Measurements from ENCODE around the gene MRTFB.
"Not testable (repeated sequence)": the region's sequence is repeated elsewhere in the genome, so short reads cannot be mapped to it uniquely, and the experiment has no call there.

MRTFB gene

GRCh38 chr16:14070877-14071575 lies at the start of gene MRTFB:
Gene MRTFB, plus strand, starts transcription at chr16:14071319. Its CDS starts 69,288 bp downstream, at chr16:14140607.
- peak within 1 kb of the TSS; percentile 78 to 91 (median 87) for H3K9ac ChIP-seq (ENCODE audit: low read length in 5 of 5)
- peaks cover 0 to 25% (median 17%) of the 10 kb centered on the region in 5 donors for H3K4me1 ChIP-seq (ENCODE audit: control insufficient read depth in 5 of 5, insufficient read depth in 5 of 5, low read length in 5 of 5)
- no peaks in the 10 kb centered on the region for H3K27me3 ChIP-seq (ENCODE audit: control insufficient read depth in 5 of 5, insufficient read depth in 4 of 5, low read length in 5 of 5)
- H3K27ac ChIP-seq (ENCODE audit: low read depth, low read length): peak within 1 kb of the TSS; percentile 49
- H3K9me3 ChIP-seq (ENCODE audit: control insufficient read depth in 5 of 5, low read length in 5 of 5): no peaks in the 10 kb centered on the region
- peak within 1 kb of the TSS; percentile 80 to 95 (median 83) for H3K4me3 ChIP-seq (ENCODE audit: low read depth in 1 of 5, low read length in 5 of 5)
- H3K36me3 ChIP-seq (ENCODE audit: control insufficient read depth in 5 of 5, insufficient read depth in 5 of 5, low read length in 5 of 5): no peaks in the 10 kb centered on the region

DNA sequence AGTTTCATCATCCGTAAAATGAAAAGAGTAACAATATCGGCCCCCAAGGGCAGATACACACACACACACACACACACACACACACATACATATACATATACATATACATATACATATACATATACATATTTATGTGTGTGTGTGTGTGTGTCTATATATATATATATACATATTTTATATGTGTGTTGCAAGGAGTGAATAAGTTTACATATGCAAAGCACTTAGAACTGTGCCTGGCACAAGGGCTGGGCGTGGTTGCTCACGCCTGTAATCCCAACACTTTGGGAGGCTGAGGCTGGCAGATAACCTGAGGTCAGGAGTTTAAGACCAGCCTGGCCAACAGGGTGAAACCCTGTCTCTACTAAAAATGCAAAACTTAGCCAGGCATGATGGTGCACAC lies 47.6 kb upstream of the MRTFB start:
- H3K4me1 ChIP-seq (ENCODE audit: control insufficient read depth in 5 of 5, insufficient read depth in 5 of 5, low read length in 5 of 5); H3K27me3 ChIP-seq (ENCODE audit: control insufficient read depth in 5 of 5, insufficient read depth in 4 of 5, low read length in 5 of 5); H3K4me3 ChIP-seq (ENCODE audit: low read depth in 1 of 5, low read length in 5 of 5); H3K27ac ChIP-seq (ENCODE audit: low read depth, low read length); H3K9me3 ChIP-seq (ENCODE audit: control insufficient read depth in 5 of 5, low read length in 5 of 5); H3K36me3 ChIP-seq (ENCODE audit: control insufficient read depth in 5 of 5, insufficient read depth in 5 of 5, low read length in 5 of 5); H3K9ac ChIP-seq (ENCODE audit: low read length in 5 of 5): not testable (repeated sequence)

DNA sequence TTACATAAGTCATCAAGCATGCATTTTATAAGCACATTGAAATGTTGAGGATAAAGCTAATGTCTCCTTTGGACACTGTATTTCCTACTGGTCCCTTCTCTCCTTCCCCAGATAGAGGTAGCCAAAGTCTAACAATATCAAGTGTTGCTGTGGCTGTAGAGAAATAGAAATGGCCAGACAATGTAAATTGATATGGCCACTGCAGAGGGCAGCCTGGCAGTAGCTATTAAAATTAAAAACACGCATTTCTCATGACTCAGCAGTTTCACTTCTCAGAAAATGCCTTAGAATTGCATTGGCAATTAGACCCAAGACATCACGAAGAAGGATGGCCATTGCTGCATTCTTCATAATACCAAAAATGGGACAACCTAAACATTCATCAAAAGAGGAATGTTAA lies 46.8 kb upstream of the MRTFB start:
- H3K4me1 ChIP-seq (ENCODE audit: control insufficient read depth in 5 of 5, insufficient read depth in 5 of 5, low read length in 5 of 5): peaks cover 0 to 7% (median 0%) of the 10 kb centered on the region in 5 donors
- no peak overlapping the region for H3K4me3 ChIP-seq (ENCODE audit: low read depth in 1 of 5, low read length in 5 of 5)
- H3K9ac ChIP-seq (ENCODE audit: low read length in 5 of 5): no peak overlapping the region
- H3K36me3 ChIP-seq (ENCODE audit: control insufficient read depth in 5 of 5, insufficient read depth in 5 of 5, low read length in 5 of 5): no peaks in the 10 kb centered on the region
- H3K27me3 ChIP-seq (ENCODE audit: control insufficient read depth in 5 of 5, insufficient read depth in 4 of 5, low read length in 5 of 5): no peaks in the 10 kb centered on the region
- H3K27ac ChIP-seq (ENCODE audit: low read depth, low read length): no peak overlapping the region
- no peaks in the 10 kb centered on the region for H3K9me3 ChIP-seq (ENCODE audit: control insufficient read depth in 5 of 5, low read length in 5 of 5)

DNA sequence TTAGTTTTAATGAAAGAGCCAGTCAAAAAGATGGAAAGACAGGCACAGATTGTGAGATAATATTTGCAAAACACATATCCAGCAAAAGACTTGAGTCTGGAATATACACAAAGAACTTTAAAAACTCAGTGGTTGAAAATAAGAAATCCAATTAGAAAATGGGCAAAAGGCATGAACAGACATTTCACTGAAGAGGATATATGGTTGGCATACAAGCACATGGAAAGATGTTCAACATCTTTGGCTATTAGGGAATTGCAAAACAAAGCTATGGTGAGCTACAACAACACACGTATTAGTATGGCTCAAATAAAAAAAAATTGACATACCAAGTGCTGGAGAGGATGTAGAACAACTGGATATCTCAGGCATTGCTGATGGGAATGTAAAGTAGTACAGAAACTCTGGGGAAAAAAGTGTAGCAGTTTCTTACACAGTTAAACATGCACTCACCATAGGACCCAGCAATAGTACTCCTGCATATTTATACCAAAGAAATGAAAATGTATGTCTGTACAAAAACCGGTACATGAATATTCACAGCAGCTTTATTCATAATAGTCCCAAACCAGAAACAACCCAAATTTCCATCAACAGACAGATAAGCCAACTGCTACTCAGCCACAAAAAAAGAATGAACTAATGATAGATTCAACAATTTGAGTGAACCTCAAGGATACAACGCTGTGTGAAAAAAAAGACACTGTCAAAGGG lies 44.4 kb upstream of the MRTFB start:
- Histone ChIP-seq H3K4me3 (ENCODE audit: low read depth in 1 of 5, low read length in 5 of 5) (no peak overlapping the region), H3K36me3 (ENCODE audit: control insufficient read depth in 5 of 5, insufficient read depth in 5 of 5, low read length in 5 of 5) (no peaks in the 10 kb centered on the region), H3K9ac (ENCODE audit: low read length in 5 of 5) (no peak overlapping the region), H3K27ac (ENCODE audit: low read depth, low read length) (no peak overlapping the region), H3K4me1 (ENCODE audit: control insufficient read depth in 5 of 5, insufficient read depth in 5 of 5, low read length in 5 of 5) (peaks cover 0 to 7% (median 5%) of the 10 kb centered on the region in 5 donors), H3K27me3 (ENCODE audit: control insufficient read depth in 5 of 5, insufficient read depth in 4 of 5, low read length in 5 of 5) (no peaks in the 10 kb centered on the region), H3K9me3 (ENCODE audit: control insufficient read depth in 5 of 5, low read length in 5 of 5) (no peaks in the 10 kb centered on the region)

DNA sequence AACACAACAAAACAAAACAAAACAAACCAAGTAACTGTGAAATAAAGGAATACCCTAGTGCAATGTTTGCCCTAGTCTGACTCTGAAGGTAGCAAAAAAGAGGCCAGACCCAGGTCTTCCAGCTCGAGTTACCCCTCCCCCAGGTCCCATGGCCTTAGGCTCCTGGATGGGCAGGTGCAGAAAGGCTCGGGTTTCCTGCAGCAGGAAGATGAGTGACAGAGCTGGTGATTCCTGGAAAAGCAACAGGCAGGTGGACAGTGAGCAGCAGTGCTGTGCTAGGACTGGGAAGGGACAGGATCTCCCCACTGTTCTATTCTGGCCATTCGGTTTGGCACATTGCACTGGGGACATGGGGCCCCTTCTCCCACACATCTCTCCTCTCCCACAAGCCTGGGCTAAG lies 42.9 kb upstream of the MRTFB start:
- Histone ChIP-seq H3K9ac (ENCODE audit: low read length in 5 of 5) (no peak overlapping the region), H3K27me3 (ENCODE audit: control insufficient read depth in 5 of 5, insufficient read depth in 4 of 5, low read length in 5 of 5) (no peaks in the 10 kb centered on the region), H3K4me1 (ENCODE audit: control insufficient read depth in 5 of 5, insufficient read depth in 5 of 5, low read length in 5 of 5) (peaks cover 0 to 7% (median 5%) of the 10 kb centered on the region in 5 donors), H3K36me3 (ENCODE audit: control insufficient read depth in 5 of 5, insufficient read depth in 5 of 5, low read length in 5 of 5) (no peaks in the 10 kb centered on the region), H3K27ac (ENCODE audit: low read depth, low read length) (no peak overlapping the region), H3K9me3 (ENCODE audit: control insufficient read depth in 5 of 5, low read length in 5 of 5) (no peaks in the 10 kb centered on the region), H3K4me3 (ENCODE audit: low read depth in 1 of 5, low read length in 5 of 5) (no peak overlapping the region)

GRCh38 chr16:14029658-14030057 lies 41.5 kb upstream of the MRTFB start:
- H3K27me3 ChIP-seq (ENCODE audit: control insufficient read depth in 5 of 5, insufficient read depth in 4 of 5, low read length in 5 of 5): no peaks in the 10 kb centered on the region
- H3K9ac ChIP-seq (ENCODE audit: low read length in 5 of 5): no peak overlapping the region
- H3K4me3 ChIP-seq (ENCODE audit: low read depth in 1 of 5, low read length in 5 of 5): no peak overlapping the region
- H3K9me3 ChIP-seq (ENCODE audit: control insufficient read depth in 5 of 5, low read length in 5 of 5): no peaks in the 10 kb centered on the region
- H3K4me1 ChIP-seq (ENCODE audit: control insufficient read depth in 5 of 5, insufficient read depth in 5 of 5, low read length in 5 of 5): peaks cover 0 to 5% (median 0%) of the 10 kb centered on the region in 5 donors
- no peaks in the 10 kb centered on the region for H3K36me3 ChIP-seq (ENCODE audit: control insufficient read depth in 5 of 5, insufficient read depth in 5 of 5, low read length in 5 of 5)
- no peak overlapping the region for H3K27ac ChIP-seq (ENCODE audit: low read depth, low read length)

DNA sequence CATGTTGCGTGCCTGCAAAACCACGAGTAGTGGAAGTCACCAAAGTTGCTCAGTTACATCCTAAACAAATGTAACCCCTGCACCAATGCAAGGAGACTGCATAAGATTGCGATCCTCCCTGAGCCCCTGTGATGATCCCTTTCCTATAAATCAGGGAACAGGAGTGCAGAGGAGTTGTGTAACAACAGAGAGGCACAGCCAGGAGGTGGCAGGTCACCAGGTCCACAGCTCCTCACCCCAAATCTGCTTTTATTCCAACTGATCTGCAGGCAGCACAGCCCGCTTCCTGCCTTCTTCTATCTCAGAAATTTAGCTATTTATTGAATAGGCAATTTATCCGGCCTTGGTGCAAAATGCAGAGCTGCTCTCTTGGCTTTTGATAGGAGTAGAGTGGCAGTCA lies 36.0 kb upstream of the MRTFB start:
- H3K27ac ChIP-seq (ENCODE audit: low read depth, low read length): no peak overlapping the region
- H3K4me3 ChIP-seq (ENCODE audit: low read depth in 1 of 5, low read length in 5 of 5): no peak overlapping the region
- no peaks in the 10 kb centered on the region for H3K36me3 ChIP-seq (ENCODE audit: control insufficient read depth in 5 of 5, insufficient read depth in 5 of 5, low read length in 5 of 5)
- no peak overlapping the region for H3K9ac ChIP-seq (ENCODE audit: low read length in 5 of 5)
- H3K4me1 ChIP-seq (ENCODE audit: control insufficient read depth in 5 of 5, insufficient read depth in 5 of 5, low read length in 5 of 5): no peaks in the 10 kb centered on the region
- H3K27me3 ChIP-seq (ENCODE audit: control insufficient read depth in 5 of 5, insufficient read depth in 4 of 5, low read length in 5 of 5): no peaks in the 10 kb centered on the region
- peaks cover 0 to 8% (median 5%) of the 10 kb centered on the region in 5 donors for H3K9me3 ChIP-seq (ENCODE audit: control insufficient read depth in 5 of 5, low read length in 5 of 5)

DNA sequence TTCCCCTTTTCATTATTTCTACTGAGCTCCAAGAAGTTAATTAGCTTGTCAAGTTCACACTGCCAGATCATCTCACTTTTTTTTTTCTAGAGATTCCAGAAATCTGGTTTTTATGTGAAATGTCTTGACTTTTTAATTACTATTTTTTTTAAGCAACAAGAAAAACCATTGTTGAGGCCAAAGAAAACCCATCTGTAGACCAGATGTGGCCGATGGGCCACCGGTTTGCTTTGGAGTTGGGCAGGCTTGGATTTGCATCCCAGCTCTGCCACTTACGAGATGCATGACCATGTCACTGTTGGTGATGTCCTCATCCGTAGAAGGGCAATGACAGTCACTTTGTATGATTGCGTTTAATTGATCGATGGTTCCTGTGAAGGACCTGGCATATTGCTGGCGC lies 34.2 kb upstream of the MRTFB start:
- Histone ChIP-seq H3K27me3 (ENCODE audit: control insufficient read depth in 5 of 5, insufficient read depth in 4 of 5, low read length in 5 of 5) (no peaks in the 10 kb centered on the region), H3K27ac (ENCODE audit: low read depth, low read length) (no peak overlapping the region), H3K4me1 (ENCODE audit: control insufficient read depth in 5 of 5, insufficient read depth in 5 of 5, low read length in 5 of 5) (no peaks in the 10 kb centered on the region), H3K4me3 (ENCODE audit: low read depth in 1 of 5, low read length in 5 of 5) (no peak overlapping the region), H3K9ac (ENCODE audit: low read length in 5 of 5) (no peak overlapping the region), H3K9me3 (ENCODE audit: control insufficient read depth in 5 of 5, low read length in 5 of 5) (peaks cover 0 to 8% (median 5%) of the 10 kb centered on the region in 5 donors), H3K36me3 (ENCODE audit: control insufficient read depth in 5 of 5, insufficient read depth in 5 of 5, low read length in 5 of 5) (no peaks in the 10 kb centered on the region)

DNA sequence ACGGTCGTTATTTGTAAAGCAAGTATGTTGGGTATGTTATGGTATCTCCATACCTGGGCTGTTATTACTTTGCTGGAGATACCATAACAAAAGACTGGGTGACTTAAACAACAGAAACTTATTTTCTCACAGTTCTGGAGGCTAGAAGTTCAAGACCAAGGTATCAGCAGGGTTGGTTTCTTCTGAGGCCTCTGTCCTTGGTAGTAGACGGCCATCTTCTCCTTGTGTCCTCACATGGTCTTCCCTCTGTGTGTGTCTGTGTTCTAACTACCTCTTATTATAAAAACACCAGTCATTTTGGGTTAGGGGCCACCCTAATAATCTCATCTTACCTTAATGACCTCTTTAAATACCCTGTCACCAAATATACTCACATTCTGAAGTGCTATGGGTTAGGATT lies 33.2 kb upstream of the MRTFB start:
- Histone ChIP-seq H3K9me3 (ENCODE audit: control insufficient read depth in 5 of 5, low read length in 5 of 5) (peaks cover 0 to 8% (median 5%) of the 10 kb centered on the region in 5 donors), H3K36me3 (ENCODE audit: control insufficient read depth in 5 of 5, insufficient read depth in 5 of 5, low read length in 5 of 5) (no peaks in the 10 kb centered on the region), H3K4me1 (ENCODE audit: control insufficient read depth in 5 of 5, insufficient read depth in 5 of 5, low read length in 5 of 5) (peaks cover 0 to 9% (median 0%) of the 10 kb centered on the region in 5 donors), H3K4me3 (ENCODE audit: low read depth in 1 of 5, low read length in 5 of 5) (no peak overlapping the region), H3K27me3 (ENCODE audit: control insufficient read depth in 5 of 5, insufficient read depth in 4 of 5, low read length in 5 of 5) (no peaks in the 10 kb centered on the region), H3K9ac (ENCODE audit: low read length in 5 of 5) (no peak overlapping the region), H3K27ac (ENCODE audit: low read depth, low read length) (no peak overlapping the region)

GRCh38 chr16:14041164-14041563 lies 30.0 kb upstream of the MRTFB start:
- Histone ChIP-seq H3K36me3 (ENCODE audit: control insufficient read depth in 5 of 5, insufficient read depth in 5 of 5, low read length in 5 of 5) (no peaks in the 10 kb centered on the region), H3K27me3 (ENCODE audit: control insufficient read depth in 5 of 5, insufficient read depth in 4 of 5, low read length in 5 of 5) (no peaks in the 10 kb centered on the region), H3K9ac (ENCODE audit: low read length in 5 of 5) (no peak overlapping the region), H3K27ac (ENCODE audit: low read depth, low read length) (no peak overlapping the region), H3K4me3 (ENCODE audit: low read depth in 1 of 5, low read length in 5 of 5) (no peak overlapping the region), H3K9me3 (ENCODE audit: control insufficient read depth in 5 of 5, low read length in 5 of 5) (peaks cover 0 to 8% (median 5%) of the 10 kb centered on the region in 5 donors), H3K4me1 (ENCODE audit: control insufficient read depth in 5 of 5, insufficient read depth in 5 of 5, low read length in 5 of 5) (peaks cover 0 to 19% (median 0%) of the 10 kb centered on the region in 5 donors)
